Measurements from ENCODE around the gene CDK8. TPM values are rescaled to one million over a fixed set of nuclear protein-coding genes. Genes with fewer than 3 reads are reported as not detected.

The CDK8 gene
- polyA plus RNA-seq, 2 of the 4 experiments (the other 2 are of a cell fraction) = 9.9 to 20.9 TPM

DNA sequence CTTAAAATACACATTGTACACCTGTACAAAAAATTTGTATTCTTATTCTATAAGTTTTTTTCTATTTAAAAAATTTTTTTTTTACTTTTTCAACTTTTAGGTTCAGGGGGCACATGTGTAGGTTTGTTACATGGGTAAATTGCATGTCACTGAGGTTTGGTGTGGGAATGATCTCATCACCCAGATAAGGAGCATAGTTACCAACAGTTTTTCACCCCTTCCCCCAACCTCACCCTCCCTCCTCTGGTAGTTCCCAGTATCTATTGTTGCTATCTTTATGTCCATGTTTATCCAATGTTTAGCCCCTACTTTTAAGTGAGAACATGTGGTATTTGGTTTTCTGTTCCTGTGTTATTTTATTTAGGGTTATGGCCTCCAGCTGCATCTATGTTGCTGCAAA lies 89.9 kb downstream of the CDK8 start:
- TF ChIP-seq TFCP2L1 (CRISPR knock-in tag; IDR thresholded peaks at IDR 0.05) = no peak
- no peak for TF ChIP-seq ESRRA (IDR thresholded peaks at IDR 0.05; ENCODE audit: borderline replicate concordance, low read length)
- no peak for TF ChIP-seq JUN (IDR thresholded peaks at IDR 0.05)
- TF ChIP-seq HEYL (CRISPR knock-in tag; IDR thresholded peaks at IDR 0.05) = no peak
- TF ChIP-seq ZSCAN20 (CRISPR knock-in tag; IDR thresholded peaks at IDR 0.05) = no peak
- no peak for TF ChIP-seq SREBF2 (IDR thresholded peaks at IDR 0.05)
- TF ChIP-seq FOSB (CRISPR knock-in tag; IDR thresholded peaks at IDR 0.05) = no peak
- TF ChIP-seq BHLHE40 (IDR thresholded peaks at IDR 0.05; ENCODE audit: low read depth, low read length) = no peak
- no peak for TF ChIP-seq MAFK (IDR thresholded peaks at IDR 0.05; ENCODE audit: partially characterized antibody)
- TF ChIP-seq ZFP36 (IDR thresholded peaks at IDR 0.05; ENCODE audit: borderline replicate concordance, partially characterized antibody) = no peak
- TF ChIP-seq, protein P1, sequence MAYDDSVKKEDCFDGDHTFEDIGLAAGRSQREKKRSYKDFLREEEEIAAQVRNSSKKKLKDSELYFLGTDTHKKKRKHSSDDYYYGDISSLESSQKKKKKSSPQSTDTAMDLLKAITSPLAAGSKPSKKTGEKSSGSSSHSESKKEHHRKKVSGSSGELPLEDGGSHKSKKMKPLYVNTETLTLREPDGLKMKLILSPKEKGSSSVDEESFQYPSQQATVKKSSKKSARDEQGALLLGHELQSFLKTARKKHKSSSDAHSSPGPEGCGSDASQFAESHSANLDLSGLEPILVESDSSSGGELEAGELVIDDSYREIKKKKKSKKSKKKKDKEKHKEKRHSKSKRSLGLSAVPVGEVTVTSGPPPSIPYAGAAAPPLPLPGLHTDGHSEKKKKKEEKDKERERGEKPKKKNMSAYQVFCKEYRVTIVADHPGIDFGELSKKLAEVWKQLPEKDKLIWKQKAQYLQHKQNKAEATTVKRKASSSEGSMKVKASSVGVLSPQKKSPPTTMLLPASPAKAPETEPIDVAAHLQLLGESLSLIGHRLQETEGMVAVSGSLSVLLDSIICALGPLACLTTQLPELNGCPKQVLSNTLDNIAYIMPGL (CRISPR knock-in tag; IDR thresholded peaks at IDR 0.05; ENCODE audit: borderline replicate concordance) = no peak
- POLR2A ChIA-PET = no interaction called here
- CTCF ChIA-PET = no interaction called here
- H3K9me3 ChIP-seq = no peaks in the 10 kb centered on the region
- no peak overlapping the region for H3K27ac ChIP-seq
- no peak overlapping the region for H3K4me3 ChIP-seq
- FAIRE-seq = no peak
- ATAC-seq = no peak
- H3K4me1 ChIP-seq = no peaks in the 10 kb centered on the region
- DNase-seq (ENCODE audit: low read depth in 1 of 2, low spot score in 1 of 2) = no peak
- H3K4me2 ChIP-seq = no peak overlapping the region

DNA sequence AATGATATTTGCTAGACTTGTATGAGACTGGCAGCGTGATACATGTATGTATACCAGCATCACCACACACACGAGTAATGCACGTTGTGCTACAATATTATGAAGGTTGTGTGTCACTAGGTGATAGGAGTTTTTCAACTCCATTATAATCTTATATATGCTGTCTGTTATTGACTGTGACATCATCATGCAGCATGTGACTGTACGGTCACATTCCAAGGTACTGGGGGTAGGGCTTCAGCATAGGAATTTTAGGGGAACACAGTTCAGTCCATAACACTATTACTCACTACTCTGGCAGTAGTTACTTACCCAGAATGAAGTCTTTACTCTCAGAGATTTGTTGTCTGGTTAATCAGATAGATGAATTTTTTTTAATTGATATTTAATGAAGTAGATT lies 91.1 kb downstream of the CDK8 start:
- no peak for FAIRE-seq
- Histone ChIP-seq H3K4me3 (no peak overlapping the region), H3K4me2 (no peak overlapping the region), H3K27ac (no peak overlapping the region), H3K9me3 (no peaks in the 10 kb centered on the region), H3K4me1 (no peaks in the 10 kb centered on the region)
- CTCF ChIA-PET = no interaction called here
- no peak for DNase-seq (ENCODE audit: low read depth in 1 of 2, low spot score in 1 of 2)
- no peak for ATAC-seq
- POLR2A ChIA-PET = no interaction called here
- TF ChIP-seq, protein P2, sequence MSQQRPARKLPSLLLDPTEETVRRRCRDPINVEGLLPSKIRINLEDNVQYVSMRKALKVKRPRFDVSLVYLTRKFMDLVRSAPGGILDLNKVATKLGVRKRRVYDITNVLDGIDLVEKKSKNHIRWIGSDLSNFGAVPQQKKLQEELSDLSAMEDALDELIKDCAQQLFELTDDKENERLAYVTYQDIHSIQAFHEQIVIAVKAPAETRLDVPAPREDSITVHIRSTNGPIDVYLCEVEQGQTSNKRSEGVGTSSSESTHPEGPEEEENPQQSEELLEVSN (IDR thresholded peaks at IDR 0.05; ENCODE audit: borderline replicate concordance, low read depth) = no peak
- TF ChIP-seq, protein P3, sequence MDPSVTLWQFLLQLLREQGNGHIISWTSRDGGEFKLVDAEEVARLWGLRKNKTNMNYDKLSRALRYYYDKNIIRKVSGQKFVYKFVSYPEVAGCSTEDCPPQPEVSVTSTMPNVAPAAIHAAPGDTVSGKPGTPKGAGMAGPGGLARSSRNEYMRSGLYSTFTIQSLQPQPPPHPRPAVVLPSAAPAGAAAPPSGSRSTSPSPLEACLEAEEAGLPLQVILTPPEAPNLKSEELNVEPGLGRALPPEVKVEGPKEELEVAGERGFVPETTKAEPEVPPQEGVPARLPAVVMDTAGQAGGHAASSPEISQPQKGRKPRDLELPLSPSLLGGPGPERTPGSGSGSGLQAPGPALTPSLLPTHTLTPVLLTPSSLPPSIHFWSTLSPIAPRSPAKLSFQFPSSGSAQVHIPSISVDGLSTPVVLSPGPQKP (IDR thresholded peaks at IDR 0.05; ENCODE audit: low read depth, low read length) = no peak
- TF ChIP-seq KDM5A (IDR thresholded peaks at IDR 0.05) (no peak), HOXB13 (CRISPR knock-in tag; IDR thresholded peaks at IDR 0.05; ENCODE audit: low read depth) (no peak), NR3C1 (IDR thresholded peaks at IDR 0.05) (no peak), CEBPB (IDR thresholded peaks at IDR 0.05) (no peak), EHF (CRISPR knock-in tag; IDR thresholded peaks at IDR 0.05) (no peak), POLR2A (IDR thresholded peaks at IDR 0.05; ENCODE audit: low read length) (no peak), HOXB5 (CRISPR knock-in tag; IDR thresholded peaks at IDR 0.05) (no peak)
- WGBS (ENCODE audit: missing lambda C conversion rate) = 91% methylated on average over 4 of the region's 4 CpGs

DNA sequence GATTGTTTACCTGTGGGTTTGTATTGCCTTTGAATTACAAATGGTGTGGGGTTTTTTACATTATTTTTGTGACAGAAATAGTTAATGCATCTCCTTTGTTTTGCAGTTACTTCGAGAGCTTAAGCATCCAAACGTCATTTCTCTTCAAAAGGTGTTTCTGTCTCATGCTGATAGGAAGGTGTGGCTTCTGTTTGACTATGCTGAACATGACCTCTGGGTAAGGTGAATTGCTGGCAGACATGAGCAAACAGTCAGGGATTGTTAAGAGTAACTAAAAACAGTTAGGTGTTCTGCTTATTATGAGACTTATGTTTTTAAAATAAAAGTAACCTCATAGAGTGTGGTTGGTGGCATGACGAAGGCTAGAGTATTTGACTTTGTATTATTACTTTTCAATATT lies 95.0 kb downstream of the CDK8 start:
- TF ChIP-seq, protein P4, sequence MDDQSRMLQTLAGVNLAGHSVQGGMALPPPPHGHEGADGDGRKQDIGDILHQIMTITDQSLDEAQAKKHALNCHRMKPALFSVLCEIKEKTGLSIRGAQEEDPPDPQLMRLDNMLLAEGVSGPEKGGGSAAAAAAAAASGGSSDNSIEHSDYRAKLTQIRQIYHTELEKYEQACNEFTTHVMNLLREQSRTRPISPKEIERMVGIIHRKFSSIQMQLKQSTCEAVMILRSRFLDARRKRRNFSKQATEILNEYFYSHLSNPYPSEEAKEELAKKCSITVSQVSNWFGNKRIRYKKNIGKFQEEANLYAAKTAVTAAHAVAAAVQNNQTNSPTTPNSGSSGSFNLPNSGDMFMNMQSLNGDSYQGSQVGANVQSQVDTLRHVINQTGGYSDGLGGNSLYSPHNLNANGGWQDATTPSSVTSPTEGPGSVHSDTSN (IDR thresholded peaks at IDR 0.05) = no peak
- POLR2A ChIA-PET = no interaction called here
- DNase-seq (ENCODE audit: low read depth in 1 of 2, low spot score in 1 of 2) (no peak), ATAC-seq (no peak), FAIRE-seq (no peak)
- CTCF ChIA-PET = no interaction called here
- Histone ChIP-seq H3K4me1 (no peaks in the 10 kb centered on the region), H3K4me2 (no peak overlapping the region), H3K9me3 (no peaks in the 10 kb centered on the region), H3K27ac (no peak overlapping the region), H3K4me3 (no peak overlapping the region)
- WGBS (ENCODE audit: missing lambda C conversion rate) = 76% methylated on average over 3 of the region's 3 CpGs
